HepG2 (cell line): ENCODE measurements around the gene GGT7. TPM values are rescaled to one million over a fixed set of nuclear protein-coding genes. Genes with fewer than 3 reads are reported as not detected.

Experiments
- CHCHD3 ChIP-seq: sonication (generic); formaldehyde crosslinking; IDR thresholded peaks from 2 replicates; pipeline ENCODE4 v1.8.0; 2022; ENCODE audit warnings: mild to moderate bottlenecking, missing genetic modification reagents, moderate library complexity
- KDM4B ChIP-seq: sonication (generic); formaldehyde crosslinking; IDR thresholded peaks from 2 replicates; pipeline ENCODE4 v1.4.0; 2020; ENCODE audit warnings: missing genetic modification reagents
- SP1 ChIP-seq, 2 experiments: fragments of 450-650 bp in 1 of 2; sonication (generic) in 1 of 2; formaldehyde crosslinking in 1 of 2; IDR thresholded peaks; 2 replicates each; pipeline versions ENCODE4 v1.4.0 to v1.6.1; 2016 to 2020; ENCODE audit warnings: missing genetic modification reagents in 1 of 2
- TAF1 ChIP-seq: sonication (generic); formaldehyde crosslinking; IDR thresholded peaks from 2 replicates; pipeline ENCODE4 v1.4.0; 2020; ENCODE audit warnings: missing genetic modification reagents
- ZBTB8A ChIP-seq: sonication (generic); formaldehyde crosslinking; IDR thresholded peaks from 2 replicates; pipeline ENCODE4 v1.4.0; 2020; ENCODE audit warnings: mild to moderate bottlenecking, low read depth, missing genetic modification reagents, borderline replicate concordance
- polyA plus RNA-seq, 8 experiments: library from polyadenylated mRNA; depleted of rRNA in 3 of 8; stranded (reverse) in 7 of 8; unstranded in 1 of 8; fragments of >200 nt; fragmentation: Illumina TruSeq in 4 of 8; extraction: Trizol in 4 of 8; gene quantifications; 2 replicates each; pipeline versions ENCODE4 v1.2.1 to v1.2.3, GENCODE V29; 2011 to 2016; ENCODE audit warnings: low read depth in 4 of 8, missing spikeins in 1 of 8, mixed read lengths in 1 of 8; ENCODE audit not compliant: insufficient read depth in 1 of 8
- total RNA-seq, 5 experiments: library from RNA; depleted of rRNA; stranded (reverse); fragments of >200 nt; fragmentation: Illumina TruSeq; extraction: Trizol; gene quantifications; 2 replicates each; pipeline ENCODE4 v1.2.3, GENCODE V29; 2016; ENCODE audit warnings: low read depth in 1 of 5
- TF ChIP-seq, protein P1 (sequence below): sonication (generic); formaldehyde crosslinking; IDR thresholded peaks from 2 replicates; pipeline ENCODE4 v1.4.0; 2020; ENCODE audit warnings: low read depth, mild to moderate bottlenecking, missing genetic modification reagents
- TF ChIP-seq, protein P2 (sequence below): sonication (generic); formaldehyde crosslinking; IDR thresholded peaks from 2 replicates; pipeline ENCODE4 v1.8.0; 2022; ENCODE audit warnings: mild to moderate bottlenecking, missing genetic modification reagents, moderate library complexity
- TF ChIP-seq, protein P3 (sequence below): sonication (generic); formaldehyde crosslinking; IDR thresholded peaks from 2 replicates; pipeline ENCODE4 v1.5.1; 2020; ENCODE audit warnings: missing genetic modification reagents, mild to moderate bottlenecking, borderline replicate concordance
- TF ChIP-seq, protein P4 (sequence below): sonication (generic); formaldehyde crosslinking; IDR thresholded peaks from 2 replicates; pipeline ENCODE4 v1.4.0; 2020; ENCODE audit warnings: missing genetic modification reagents
- TF ChIP-seq, protein P5 (sequence below): sonication (generic); formaldehyde crosslinking; conservative IDR thresholded peaks from 2 replicates; pipeline ENCODE4 v1.4.0; 2020; ENCODE audit warnings: mild to moderate bottlenecking, missing genetic modification reagents, moderate library complexity
- TF ChIP-seq, protein P6 (sequence below): IDR thresholded peaks from 2 replicates; pipeline ENCODE4 v1.4.0; 2020; ENCODE audit warnings: mild to moderate bottlenecking, missing genetic modification reagents
- TF ChIP-seq, protein P7 (sequence below): sonication (generic); formaldehyde crosslinking; IDR thresholded peaks from 2 replicates; pipeline ENCODE4 v1.5.0; 2020; ENCODE audit warnings: mild to moderate bottlenecking, missing genetic modification reagents, moderate library complexity
- TF ChIP-seq, protein P8 (sequence below): sonication (generic); formaldehyde crosslinking; IDR thresholded peaks from 2 replicates; pipeline ENCODE4 v1.4.0; 2020; ENCODE audit warnings: missing genetic modification reagents

The GGT7 gene
- total and polyA plus RNA-seq, 2 of the 13 experiments (the other 11 are each of a cell fraction or from before 2014, with no cell fraction given) = 6.6 to 23.0 TPM

DNA sequence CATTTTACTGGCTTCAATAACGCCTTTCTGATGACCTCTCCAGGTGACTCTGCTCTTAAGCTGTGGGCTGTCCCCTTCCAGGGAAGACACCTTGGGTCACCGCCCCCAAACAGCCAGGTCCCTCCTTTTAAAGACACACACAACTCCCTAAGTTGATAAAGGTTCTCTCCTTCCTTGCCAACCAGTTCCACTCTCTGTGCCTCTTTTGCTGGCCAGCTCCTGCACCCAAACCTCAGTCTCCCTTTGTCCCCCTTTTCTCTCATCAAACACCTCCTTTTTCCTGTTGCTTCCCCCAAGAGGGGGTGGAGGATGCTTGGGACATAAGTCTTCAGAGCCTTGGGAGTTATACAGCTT is 48.2 kb downstream of the GGT7 start (continued):
- TF ChIP-seq, protein P1, sequence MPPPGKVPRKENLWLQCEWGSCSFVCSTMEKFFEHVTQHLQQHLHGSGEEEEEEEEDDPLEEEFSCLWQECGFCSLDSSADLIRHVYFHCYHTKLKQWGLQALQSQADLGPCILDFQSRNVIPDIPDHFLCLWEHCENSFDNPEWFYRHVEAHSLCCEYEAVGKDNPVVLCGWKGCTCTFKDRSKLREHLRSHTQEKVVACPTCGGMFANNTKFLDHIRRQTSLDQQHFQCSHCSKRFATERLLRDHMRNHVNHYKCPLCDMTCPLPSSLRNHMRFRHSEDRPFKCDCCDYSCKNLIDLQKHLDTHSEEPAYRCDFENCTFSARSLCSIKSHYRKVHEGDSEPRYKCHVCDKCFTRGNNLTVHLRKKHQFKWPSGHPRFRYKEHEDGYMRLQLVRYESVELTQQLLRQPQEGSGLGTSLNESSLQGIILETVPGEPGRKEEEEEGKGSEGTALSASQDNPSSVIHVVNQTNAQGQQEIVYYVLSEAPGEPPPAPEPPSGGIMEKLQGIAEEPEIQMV (CRISPR knock-in tag) = no peak
- TF ChIP-seq, protein P2, sequence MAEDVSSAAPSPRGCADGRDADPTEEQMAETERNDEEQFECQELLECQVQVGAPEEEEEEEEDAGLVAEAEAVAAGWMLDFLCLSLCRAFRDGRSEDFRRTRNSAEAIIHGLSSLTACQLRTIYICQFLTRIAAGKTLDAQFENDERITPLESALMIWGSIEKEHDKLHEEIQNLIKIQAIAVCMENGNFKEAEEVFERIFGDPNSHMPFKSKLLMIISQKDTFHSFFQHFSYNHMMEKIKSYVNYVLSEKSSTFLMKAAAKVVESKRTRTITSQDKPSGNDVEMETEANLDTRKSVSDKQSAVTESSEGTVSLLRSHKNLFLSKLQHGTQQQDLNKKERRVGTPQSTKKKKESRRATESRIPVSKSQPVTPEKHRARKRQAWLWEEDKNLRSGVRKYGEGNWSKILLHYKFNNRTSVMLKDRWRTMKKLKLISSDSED (CRISPR knock-in tag) = no peak
- TF ChIP-seq, protein P3, sequence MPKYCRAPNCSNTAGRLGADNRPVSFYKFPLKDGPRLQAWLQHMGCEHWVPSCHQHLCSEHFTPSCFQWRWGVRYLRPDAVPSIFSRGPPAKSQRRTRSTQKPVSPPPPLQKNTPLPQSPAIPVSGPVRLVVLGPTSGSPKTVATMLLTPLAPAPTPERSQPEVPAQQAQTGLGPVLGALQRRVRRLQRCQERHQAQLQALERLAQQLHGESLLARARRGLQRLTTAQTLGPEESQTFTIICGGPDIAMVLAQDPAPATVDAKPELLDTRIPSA (CRISPR knock-in tag) = no peak
- TF ChIP-seq, protein P4, sequence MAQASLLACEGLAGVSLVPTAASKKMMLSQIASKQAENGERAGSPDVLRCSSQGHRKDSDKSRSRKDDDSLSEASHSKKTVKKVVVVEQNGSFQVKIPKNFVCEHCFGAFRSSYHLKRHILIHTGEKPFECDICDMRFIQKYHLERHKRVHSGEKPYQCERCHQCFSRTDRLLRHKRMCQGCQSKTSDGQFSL (CRISPR knock-in tag) = no peak
- TF ChIP-seq ZBTB8A (CRISPR knock-in tag) = no peak
- TF ChIP-seq, protein P5, sequence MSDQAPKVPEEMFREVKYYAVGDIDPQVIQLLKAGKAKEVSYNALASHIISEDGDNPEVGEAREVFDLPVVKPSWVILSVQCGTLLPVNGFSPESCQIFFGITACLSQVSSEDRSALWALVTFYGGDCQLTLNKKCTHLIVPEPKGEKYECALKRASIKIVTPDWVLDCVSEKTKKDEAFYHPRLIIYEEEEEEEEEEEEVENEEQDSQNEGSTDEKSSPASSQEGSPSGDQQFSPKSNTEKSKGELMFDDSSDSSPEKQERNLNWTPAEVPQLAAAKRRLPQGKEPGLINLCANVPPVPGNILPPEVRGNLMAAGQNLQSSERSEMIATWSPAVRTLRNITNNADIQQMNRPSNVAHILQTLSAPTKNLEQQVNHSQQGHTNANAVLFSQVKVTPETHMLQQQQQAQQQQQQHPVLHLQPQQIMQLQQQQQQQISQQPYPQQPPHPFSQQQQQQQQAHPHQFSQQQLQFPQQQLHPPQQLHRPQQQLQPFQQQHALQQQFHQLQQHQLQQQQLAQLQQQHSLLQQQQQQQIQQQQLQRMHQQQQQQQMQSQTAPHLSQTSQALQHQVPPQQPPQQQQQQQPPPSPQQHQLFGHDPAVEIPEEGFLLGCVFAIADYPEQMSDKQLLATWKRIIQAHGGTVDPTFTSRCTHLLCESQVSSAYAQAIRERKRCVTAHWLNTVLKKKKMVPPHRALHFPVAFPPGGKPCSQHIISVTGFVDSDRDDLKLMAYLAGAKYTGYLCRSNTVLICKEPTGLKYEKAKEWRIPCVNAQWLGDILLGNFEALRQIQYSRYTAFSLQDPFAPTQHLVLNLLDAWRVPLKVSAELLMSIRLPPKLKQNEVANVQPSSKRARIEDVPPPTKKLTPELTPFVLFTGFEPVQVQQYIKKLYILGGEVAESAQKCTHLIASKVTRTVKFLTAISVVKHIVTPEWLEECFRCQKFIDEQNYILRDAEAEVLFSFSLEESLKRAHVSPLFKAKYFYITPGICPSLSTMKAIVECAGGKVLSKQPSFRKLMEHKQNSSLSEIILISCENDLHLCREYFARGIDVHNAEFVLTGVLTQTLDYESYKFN (CRISPR knock-in tag) = no peak
- 0 out of 2 replicates have a peak, but pooled peaks have one; percentile 8 for TF ChIP-seq TAF1
- TF ChIP-seq CHCHD3 (CRISPR knock-in tag) = no peak
- TF ChIP-seq, protein P6, sequence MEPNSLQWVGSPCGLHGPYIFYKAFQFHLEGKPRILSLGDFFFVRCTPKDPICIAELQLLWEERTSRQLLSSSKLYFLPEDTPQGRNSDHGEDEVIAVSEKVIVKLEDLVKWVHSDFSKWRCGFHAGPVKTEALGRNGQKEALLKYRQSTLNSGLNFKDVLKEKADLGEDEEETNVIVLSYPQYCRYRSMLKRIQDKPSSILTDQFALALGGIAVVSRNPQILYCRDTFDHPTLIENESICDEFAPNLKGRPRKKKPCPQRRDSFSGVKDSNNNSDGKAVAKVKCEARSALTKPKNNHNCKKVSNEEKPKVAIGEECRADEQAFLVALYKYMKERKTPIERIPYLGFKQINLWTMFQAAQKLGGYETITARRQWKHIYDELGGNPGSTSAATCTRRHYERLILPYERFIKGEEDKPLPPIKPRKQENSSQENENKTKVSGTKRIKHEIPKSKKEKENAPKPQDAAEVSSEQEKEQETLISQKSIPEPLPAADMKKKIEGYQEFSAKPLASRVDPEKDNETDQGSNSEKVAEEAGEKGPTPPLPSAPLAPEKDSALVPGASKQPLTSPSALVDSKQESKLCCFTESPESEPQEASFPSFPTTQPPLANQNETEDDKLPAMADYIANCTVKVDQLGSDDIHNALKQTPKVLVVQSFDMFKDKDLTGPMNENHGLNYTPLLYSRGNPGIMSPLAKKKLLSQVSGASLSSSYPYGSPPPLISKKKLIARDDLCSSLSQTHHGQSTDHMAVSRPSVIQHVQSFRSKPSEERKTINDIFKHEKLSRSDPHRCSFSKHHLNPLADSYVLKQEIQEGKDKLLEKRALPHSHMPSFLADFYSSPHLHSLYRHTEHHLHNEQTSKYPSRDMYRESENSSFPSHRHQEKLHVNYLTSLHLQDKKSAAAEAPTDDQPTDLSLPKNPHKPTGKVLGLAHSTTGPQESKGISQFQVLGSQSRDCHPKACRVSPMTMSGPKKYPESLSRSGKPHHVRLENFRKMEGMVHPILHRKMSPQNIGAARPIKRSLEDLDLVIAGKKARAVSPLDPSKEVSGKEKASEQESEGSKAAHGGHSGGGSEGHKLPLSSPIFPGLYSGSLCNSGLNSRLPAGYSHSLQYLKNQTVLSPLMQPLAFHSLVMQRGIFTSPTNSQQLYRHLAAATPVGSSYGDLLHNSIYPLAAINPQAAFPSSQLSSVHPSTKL (CRISPR knock-in tag) = no peak; the same call in none of the 2 replicates
- no peak for TF ChIP-seq KDM4B (CRISPR knock-in tag)
- no peak for TF ChIP-seq SP1 (IDR thresholded peaks at IDR 0.05)
- TF ChIP-seq SP1 (CRISPR knock-in tag; IDR thresholded peaks at IDR 0.05) = peak; percentile 99
- TF ChIP-seq, protein P7, sequence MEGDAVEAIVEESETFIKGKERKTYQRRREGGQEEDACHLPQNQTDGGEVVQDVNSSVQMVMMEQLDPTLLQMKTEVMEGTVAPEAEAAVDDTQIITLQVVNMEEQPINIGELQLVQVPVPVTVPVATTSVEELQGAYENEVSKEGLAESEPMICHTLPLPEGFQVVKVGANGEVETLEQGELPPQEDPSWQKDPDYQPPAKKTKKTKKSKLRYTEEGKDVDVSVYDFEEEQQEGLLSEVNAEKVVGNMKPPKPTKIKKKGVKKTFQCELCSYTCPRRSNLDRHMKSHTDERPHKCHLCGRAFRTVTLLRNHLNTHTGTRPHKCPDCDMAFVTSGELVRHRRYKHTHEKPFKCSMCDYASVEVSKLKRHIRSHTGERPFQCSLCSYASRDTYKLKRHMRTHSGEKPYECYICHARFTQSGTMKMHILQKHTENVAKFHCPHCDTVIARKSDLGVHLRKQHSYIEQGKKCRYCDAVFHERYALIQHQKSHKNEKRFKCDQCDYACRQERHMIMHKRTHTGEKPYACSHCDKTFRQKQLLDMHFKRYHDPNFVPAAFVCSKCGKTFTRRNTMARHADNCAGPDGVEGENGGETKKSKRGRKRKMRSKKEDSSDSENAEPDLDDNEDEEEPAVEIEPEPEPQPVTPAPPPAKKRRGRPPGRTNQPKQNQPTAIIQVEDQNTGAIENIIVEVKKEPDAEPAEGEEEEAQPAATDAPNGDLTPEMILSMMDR = no peak
- TF ChIP-seq, protein P8, sequence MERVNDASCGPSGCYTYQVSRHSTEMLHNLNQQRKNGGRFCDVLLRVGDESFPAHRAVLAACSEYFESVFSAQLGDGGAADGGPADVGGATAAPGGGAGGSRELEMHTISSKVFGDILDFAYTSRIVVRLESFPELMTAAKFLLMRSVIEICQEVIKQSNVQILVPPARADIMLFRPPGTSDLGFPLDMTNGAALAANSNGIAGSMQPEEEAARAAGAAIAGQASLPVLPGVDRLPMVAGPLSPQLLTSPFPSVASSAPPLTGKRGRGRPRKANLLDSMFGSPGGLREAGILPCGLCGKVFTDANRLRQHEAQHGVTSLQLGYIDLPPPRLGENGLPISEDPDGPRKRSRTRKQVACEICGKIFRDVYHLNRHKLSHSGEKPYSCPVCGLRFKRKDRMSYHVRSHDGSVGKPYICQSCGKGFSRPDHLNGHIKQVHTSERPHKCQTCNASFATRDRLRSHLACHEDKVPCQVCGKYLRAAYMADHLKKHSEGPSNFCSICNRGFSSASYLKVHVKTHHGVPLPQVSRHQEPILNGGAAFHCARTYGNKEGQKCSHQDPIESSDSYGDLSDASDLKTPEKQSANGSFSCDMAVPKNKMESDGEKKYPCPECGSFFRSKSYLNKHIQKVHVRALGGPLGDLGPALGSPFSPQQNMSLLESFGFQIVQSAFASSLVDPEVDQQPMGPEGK (CRISPR knock-in tag) = no peak; the same call in 1 of the 2 replicates
